ENCODE data around the gene HS6ST3.

The HS6ST3 gene

DNA sequence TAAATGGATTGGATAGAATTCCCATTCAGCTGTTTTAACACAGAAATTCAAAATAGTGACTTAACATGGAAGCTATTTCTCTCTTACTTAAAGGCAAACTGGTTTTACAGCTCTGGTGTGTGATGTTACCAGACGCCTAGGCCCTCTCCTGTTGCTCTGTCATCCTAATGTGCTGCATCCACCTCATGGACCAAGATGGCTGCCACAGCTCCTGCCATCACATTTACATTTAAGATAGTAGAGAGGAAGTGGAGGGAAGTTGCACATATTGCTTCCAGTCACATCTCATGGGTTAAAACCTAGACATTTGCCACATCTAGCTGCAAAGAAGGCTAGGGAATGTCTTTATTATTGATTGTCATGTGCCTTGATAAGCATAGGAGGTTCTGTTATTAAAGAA is 746.8 kb downstream of the HS6ST3 start:
- H3K4me3 ChIP-seq (ENCODE audit: low read length), result no peak overlapping the region
- DNase-seq (ENCODE audit: low read depth), result no peak
- TF ChIP-seq, protein P1, sequence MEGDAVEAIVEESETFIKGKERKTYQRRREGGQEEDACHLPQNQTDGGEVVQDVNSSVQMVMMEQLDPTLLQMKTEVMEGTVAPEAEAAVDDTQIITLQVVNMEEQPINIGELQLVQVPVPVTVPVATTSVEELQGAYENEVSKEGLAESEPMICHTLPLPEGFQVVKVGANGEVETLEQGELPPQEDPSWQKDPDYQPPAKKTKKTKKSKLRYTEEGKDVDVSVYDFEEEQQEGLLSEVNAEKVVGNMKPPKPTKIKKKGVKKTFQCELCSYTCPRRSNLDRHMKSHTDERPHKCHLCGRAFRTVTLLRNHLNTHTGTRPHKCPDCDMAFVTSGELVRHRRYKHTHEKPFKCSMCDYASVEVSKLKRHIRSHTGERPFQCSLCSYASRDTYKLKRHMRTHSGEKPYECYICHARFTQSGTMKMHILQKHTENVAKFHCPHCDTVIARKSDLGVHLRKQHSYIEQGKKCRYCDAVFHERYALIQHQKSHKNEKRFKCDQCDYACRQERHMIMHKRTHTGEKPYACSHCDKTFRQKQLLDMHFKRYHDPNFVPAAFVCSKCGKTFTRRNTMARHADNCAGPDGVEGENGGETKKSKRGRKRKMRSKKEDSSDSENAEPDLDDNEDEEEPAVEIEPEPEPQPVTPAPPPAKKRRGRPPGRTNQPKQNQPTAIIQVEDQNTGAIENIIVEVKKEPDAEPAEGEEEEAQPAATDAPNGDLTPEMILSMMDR (conservative IDR thresholded peaks at IDR 0.05; ENCODE audit: low read length), result no peak

DNA sequence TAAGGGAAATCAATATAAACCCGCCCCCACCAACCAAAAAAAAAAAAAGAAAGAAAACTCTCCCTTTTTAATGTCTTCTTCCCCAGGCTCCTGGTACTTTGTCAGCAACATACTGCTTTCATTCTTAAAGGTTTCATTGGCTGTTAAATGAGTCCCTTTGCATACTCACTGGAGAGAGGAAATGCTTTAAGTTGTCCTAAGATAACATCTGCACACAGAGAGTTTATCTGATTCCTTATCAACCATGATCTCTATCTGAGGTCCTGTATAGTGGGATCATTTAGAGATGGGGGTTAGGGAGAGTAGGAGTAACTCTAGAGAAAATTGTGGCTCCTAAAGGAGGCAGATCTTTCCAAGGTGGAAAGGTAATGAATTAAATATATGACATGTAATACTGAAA is 747.9 kb downstream of the HS6ST3 start:
- no peak overlapping the region for H3K4me3 ChIP-seq (ENCODE audit: low read length)
- TF ChIP-seq, protein P1 (conservative IDR thresholded peaks at IDR 0.05; ENCODE audit: low read length), result no peak
- no peak for DNase-seq (ENCODE audit: low read depth)

DNA sequence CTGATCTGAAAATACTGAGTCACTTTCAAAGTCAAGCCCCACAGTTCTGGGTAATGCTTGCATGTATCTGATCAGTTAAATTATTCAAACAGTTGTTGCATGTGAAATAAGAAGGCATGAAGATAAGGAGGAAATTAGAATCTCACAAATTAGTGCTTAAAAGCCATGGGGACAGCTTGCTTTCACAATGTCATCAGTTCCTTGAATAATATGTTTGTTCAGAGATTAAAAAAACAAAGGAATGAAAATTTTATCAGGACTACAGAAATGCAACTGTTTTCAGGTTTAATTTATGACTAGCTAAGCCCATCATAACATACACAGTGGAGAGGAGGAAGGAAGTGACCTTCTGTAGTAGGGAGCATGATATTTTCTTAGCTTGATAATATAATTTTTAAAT is 754.3 kb downstream of the HS6ST3 start:
- TF ChIP-seq, protein P1 (conservative IDR thresholded peaks at IDR 0.05; ENCODE audit: low read length), result no peak
- no peak for DNase-seq (ENCODE audit: low read depth)
- H3K4me3 ChIP-seq (ENCODE audit: low read length), result no peak overlapping the region

DNA sequence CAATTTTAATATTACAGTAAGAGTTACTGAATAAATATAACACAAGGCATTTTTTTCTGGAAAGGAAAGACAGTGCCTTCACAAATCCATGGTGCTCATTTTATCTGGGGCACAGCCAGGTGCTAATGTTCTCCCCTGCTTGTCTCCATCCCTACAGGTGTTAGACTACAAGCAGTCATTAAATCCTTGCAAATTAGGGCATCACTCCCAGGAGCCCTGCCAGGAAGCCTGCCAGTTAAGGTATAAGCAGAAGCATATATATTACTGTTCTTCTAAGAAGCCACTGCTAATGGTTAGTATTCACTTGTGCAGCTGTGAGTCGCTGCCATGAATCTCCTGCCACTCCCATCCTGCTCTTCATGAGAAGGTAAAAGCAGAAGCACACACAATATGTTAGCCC is 754.7 kb downstream of the HS6ST3 start:
- no peak for DNase-seq (ENCODE audit: low read depth)
- TF ChIP-seq, protein P1 (conservative IDR thresholded peaks at IDR 0.05; ENCODE audit: low read length), result no peak
- H3K4me3 ChIP-seq (ENCODE audit: low read length), result no peak overlapping the region

DNA sequence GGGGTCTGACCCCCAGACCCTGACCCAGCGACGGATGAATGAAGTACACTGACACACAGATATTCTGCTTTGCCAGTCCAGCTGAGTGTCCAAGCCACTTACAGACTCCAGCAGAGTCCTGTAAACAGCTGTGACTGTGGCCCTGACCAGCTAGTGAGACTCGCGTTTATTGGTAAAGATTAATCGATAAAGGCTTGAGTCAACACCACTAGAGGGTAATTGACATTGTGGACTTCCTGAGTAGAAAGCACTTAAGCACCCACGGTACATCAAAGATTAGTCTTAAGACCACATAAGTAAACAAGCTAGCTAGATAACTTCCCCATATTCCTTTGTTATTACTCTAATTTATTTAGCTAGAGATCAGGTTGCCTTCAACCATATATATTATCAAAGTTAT is 758.4 kb downstream of the HS6ST3 start:
- TF ChIP-seq, protein P1 (conservative IDR thresholded peaks at IDR 0.05; ENCODE audit: low read length), result no peak
- H3K4me3 ChIP-seq (ENCODE audit: low read length), result no peak overlapping the region

DNA sequence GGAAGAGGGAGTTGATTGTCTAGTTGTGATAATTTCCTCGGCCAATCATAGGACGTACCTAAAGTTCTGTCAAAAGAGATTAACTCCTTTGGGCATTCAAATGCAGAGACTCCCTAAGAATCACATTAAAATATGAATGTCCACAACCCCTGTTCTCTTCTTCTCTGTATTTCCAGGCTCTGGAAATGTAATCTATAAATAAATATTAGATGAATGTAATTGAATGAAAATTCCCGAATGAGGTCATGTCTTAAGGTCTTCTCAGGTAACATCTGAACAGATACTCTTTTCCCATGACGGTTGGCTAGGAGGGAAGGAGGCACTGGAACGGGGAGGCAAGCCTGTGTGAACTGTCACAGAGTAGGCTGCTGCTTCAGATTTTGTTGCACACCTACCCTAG is 759.2 kb downstream of the HS6ST3 start:
- no peak for DNase-seq (ENCODE audit: low read depth)
- TF ChIP-seq, protein P1 (conservative IDR thresholded peaks at IDR 0.05; ENCODE audit: low read length), result no peak

More for the DNA sequence above, 758.4 kb downstream of the HS6ST3 start:
- no peak for DNase-seq (ENCODE audit: low read depth)

DNA sequence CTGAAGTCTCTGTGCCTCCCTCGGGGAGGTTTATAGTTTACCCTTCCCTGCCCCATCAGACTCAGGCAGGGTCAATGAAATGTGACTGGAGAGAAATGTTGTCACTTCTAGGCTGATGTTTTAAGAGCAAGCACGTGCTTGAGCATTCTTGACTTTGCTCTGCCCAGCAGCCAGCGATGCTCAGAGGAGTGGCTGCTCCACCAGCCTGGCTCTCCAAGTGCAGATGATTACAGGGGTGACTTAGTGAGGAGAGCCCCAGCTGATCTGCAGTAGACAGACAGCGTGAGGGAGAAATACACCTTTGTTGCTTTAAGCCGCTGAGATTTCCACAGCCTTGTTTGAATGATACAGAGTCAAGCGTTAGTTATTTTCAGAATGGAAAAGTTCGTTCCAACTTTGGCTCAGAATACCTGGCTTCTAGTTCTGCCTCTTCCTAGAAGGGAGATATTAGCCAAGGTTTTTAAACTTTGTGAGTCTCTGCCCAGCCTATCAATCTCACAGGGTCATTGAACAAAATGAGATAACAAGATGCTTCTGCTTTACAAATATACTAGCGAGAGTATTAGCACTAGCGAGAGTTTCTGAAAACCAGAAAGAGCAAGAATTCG is 760.7 kb downstream of the HS6ST3 start:
- no peak overlapping the region for H3K4me3 ChIP-seq (ENCODE audit: low read length)
- TF ChIP-seq, protein P1 (conservative IDR thresholded peaks at IDR 0.05; ENCODE audit: low read length), result no peak
- no peak for DNase-seq (ENCODE audit: low read depth)

More for the DNA sequence above, 759.2 kb downstream of the HS6ST3 start:
- no peak overlapping the region for H3K4me3 ChIP-seq (ENCODE audit: low read length)

All from AG10803 (cell line).